BLaER1 treated with 17β-estradiol and CSF1 and Interleukin-3, amounts not matched to agents 10 nM and 100 nM (cell line): ENCODE results near the gene RASIP1.
"Not testable (repeated sequence)": the region's sequence is repeated elsewhere in the genome, so short reads cannot be mapped to it uniquely, and the experiment has no call there.

Source experiments
- H3K27ac ChIP-seq, 11 experiments: shearing (Covaris generic); formaldehyde crosslinking; 2 replicates each; pipeline ENCODE4 v1.8.1; 2022
- H3K27me3 ChIP-seq, 11 experiments: shearing (Covaris generic); formaldehyde crosslinking; 2 replicates each; pipeline ENCODE4 v1.8.1; 2022
- H3K36me3 ChIP-seq, 11 experiments: shearing (Covaris generic); formaldehyde crosslinking; 2 replicates each; pipeline ENCODE4 v1.8.1; 2022
- H3K4me1 ChIP-seq, 10 experiments: shearing (Covaris generic); formaldehyde crosslinking; 2 replicates each; pipeline ENCODE4 v1.8.1; 2022
- H3K4me2 ChIP-seq, 11 experiments: shearing (Covaris generic); formaldehyde crosslinking; 2 replicates each; pipeline ENCODE4 v1.8.1; 2022
- H3K4me3 ChIP-seq, 10 experiments: shearing (Covaris generic); formaldehyde crosslinking; 2 replicates each; pipeline ENCODE4 v1.8.1; 2022
- H3K9ac ChIP-seq, 11 experiments: shearing (Covaris generic); formaldehyde crosslinking; 2 replicates each; pipeline ENCODE4 v1.8.1; 2022
- H3K9me3 ChIP-seq, 11 experiments: shearing (Covaris generic); formaldehyde crosslinking; replicated peaks in 1 of 11; 2 replicates each; pipeline ENCODE4 v1.8.1; 2022
- H4K20me1 ChIP-seq, 11 experiments: shearing (Covaris generic); formaldehyde crosslinking; 2 replicates each; pipeline ENCODE4 v1.8.1; 2022
- Cebpa-rat ChIP-seq, 11 experiments: shearing (Covaris generic); IDR thresholded peaks; 2 replicates each; pipeline ENCODE4 v1.8.1; 2022

RASIP1 gene

DNA sequence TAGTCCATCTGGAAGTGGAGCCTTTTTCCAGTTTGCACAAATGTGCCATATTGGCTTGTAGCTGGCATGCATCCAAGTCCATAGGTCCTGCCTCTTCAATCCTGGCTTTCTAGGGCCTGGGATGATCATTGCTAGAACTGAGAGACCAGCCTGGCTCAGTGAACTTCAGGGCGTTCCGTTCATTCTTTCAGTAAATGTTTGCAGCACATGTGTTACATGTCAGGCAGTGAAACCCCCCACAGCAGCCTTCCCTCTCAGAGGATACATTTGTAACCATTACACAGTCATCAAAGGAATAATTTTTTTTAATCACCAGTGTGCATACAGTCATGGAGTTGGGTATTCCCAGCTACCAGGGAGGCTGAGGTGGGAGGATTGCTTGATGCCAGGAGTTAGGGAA, 35.0 kb downstream of the RASIP1 start:
- no peaks in the 10 kb centered on the region for H3K4me1 ChIP-seq
- no peak for TF ChIP-seq Cebpa-rat (IDR thresholded peaks at IDR 0.05)
- no peak overlapping the region for H3K4me3 ChIP-seq
- no peak overlapping the region for H3K27ac ChIP-seq
- H3K27me3 ChIP-seq: no peaks in the 10 kb centered on the region
- H3K4me2 ChIP-seq: no peak overlapping the region
- no peaks in the 10 kb centered on the region for H4K20me1 ChIP-seq
- peaks cover 0 to 7% (median 0%) of the 10 kb centered on the region in 11 experiments; a peak in 6 of 22 replicates for H3K9me3 ChIP-seq
- peaks cover 18 to 55% (median 35%) of the 10 kb centered on the region in 11 experiments; a peak in 18 of 22 replicates for H3K36me3 ChIP-seq
- H3K9ac ChIP-seq: no peak overlapping the region

- no peak overlapping the region for H3K4me3 ChIP-seq
- no peak for TF ChIP-seq Cebpa-rat (IDR thresholded peaks at IDR 0.05)
- no peaks in the 10 kb centered on the region for H3K27me3 ChIP-seq
- H3K27ac ChIP-seq: no peak overlapping the region
- H3K4me1 ChIP-seq: peaks cover under 1 to 8% (median 4%) of the 10 kb centered on the region in 10 experiments; a peak in 19 of 20 replicates
- no peak overlapping the region for H3K9ac ChIP-seq
- peaks cover 18 to 55% (median 35%) of the 10 kb centered on the region in 11 experiments; a peak in 18 of 22 replicates for H3K36me3 ChIP-seq
- H4K20me1 ChIP-seq: no peaks in the 10 kb centered on the region
- H3K9me3 ChIP-seq: peaks cover 0 to 7% (median 0%) of the 10 kb centered on the region in 11 experiments; a peak in 6 of 22 replicates
- no peak overlapping the region for H3K4me2 ChIP-seq
Observed at GRCh38 chr19:48703316-48703715, 37.1 kb downstream of the RASIP1 start.

DNA sequence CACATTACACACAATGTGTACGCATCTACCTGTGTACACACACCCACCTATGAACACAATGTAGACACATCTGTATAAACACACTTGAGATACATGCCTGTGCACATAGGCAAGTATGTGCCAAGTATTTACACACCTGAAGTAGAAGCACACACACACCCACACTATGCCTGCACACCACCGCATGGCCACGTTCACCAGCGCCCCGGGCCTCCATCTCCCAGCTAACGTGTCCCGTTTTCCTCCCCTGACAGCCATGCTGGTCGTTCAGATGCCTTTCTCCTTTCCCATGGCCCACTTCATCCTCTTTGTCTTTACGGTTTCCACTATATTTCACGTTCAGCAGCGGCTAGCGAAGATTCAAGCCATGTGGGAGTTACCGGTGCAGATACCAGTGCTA, 37.7 kb downstream of the RASIP1 start:
- Histone ChIP-seq H3K4me2 (no peak overlapping the region), H3K27ac (no peak overlapping the region), H3K36me3 (peaks cover 18 to 55% (median 35%) of the 10 kb centered on the region in 11 experiments; a peak in 18 of 22 replicates), H3K4me1 (peaks cover 7 to 14% (median 10%) of the 10 kb centered on the region in 10 experiments), H3K4me3 (no peak overlapping the region), H3K9ac (no peak overlapping the region), H3K27me3 (no peaks in the 10 kb centered on the region), H4K20me1 (no peaks in the 10 kb centered on the region), H3K9me3 (peaks cover 0 to 7% (median 0%) of the 10 kb centered on the region in 11 experiments; a peak in 6 of 22 replicates)
- TF ChIP-seq Cebpa-rat (IDR thresholded peaks at IDR 0.05): no peak

DNA sequence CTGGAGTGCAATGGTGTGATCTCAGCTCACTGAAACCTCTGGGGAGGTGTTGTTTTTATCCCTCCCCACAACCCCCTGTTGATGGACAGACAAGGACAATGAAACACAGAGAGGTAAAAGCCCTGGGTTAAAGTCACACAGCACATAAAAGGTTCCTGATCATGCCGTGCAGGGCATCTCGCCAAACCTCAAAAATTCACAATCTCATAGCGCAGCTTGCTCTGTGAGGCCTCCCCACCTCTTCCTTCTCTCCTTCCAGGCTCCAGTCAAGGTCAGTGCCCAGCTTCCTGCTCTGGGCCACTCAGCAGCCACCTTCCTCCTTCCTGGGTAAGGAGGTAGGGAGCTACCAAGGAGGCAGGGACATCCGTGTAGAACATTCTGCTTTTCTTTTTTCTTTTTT, 42.4 kb downstream of the RASIP1 start:
- H3K4me2 ChIP-seq: peak overlapping the region; percentile 84 to 98 (median 96)
- peaks cover 0 to 3% (median 0%) of the 10 kb centered on the region in 11 experiments; a peak in 1 of 22 replicates for H3K27me3 ChIP-seq
- H3K36me3 ChIP-seq: peaks cover 5 to 19% (median 11%) of the 10 kb centered on the region in 11 experiments; a peak in 13 of 22 replicates
- H3K9ac ChIP-seq: peak overlapping the region in 8 of 11 experiments; percentile 6 to 49 (median 25); a peak in 12 of 22 replicates
- no peaks in the 10 kb centered on the region for H3K9me3 ChIP-seq
- H3K4me3 ChIP-seq: no peak overlapping the region
- peaks cover 29 to 38% (median 34%) of the 10 kb centered on the region in 10 experiments for H3K4me1 ChIP-seq
- no peak for TF ChIP-seq Cebpa-rat (IDR thresholded peaks at IDR 0.05)
- H3K27ac ChIP-seq: peak overlapping the region in 9 of 11 experiments; percentile 27 to 76 (median 47); a peak in 18 of 22 replicates
- H4K20me1 ChIP-seq: no peaks in the 10 kb centered on the region

DNA sequence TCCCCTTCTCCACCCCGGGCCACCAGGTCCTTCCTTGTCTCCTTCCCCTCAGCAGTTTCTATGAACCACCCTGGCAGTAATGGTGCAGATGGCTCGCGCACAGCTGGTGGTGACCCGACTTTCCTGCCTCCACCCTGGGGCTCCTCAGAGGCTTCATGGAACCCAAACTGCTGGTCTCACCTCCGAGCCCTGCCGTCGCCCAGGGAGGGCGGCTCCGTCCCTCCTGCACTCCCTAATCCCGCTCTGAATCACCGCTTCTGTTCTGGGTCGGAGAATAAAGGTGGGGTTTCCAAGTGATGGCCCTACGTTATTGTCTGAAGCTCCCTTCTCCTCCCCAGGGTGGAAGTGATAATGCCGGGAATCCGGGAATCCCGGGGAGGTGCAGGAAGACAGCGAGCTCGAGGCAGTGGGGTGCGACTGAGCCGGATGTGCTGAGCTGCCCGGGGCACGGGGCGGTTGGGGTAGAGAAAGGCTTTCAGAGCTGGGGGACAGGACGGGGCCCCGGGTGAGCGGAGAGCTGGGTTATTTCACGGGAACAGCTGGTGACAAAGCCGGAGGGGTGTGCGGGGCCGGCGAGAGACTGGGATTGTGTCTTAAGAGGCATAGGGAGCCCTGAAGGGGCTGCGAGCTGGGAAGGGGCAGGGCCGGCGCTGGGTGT, 43.9 kb downstream of the RASIP1 start:
- Histone ChIP-seq H3K4me1 (peaks cover 29 to 38% (median 34%) of the 10 kb centered on the region in 10 experiments), H3K27ac (peak overlapping the region in 10 of 11 experiments; percentile 49 to 80 (median 68); a peak in 20 of 22 replicates), H3K27me3 (peaks cover 0 to 3% (median 0%) of the 10 kb centered on the region in 11 experiments; a peak in 1 of 22 replicates), H3K4me3 (peak overlapping the region; percentile 39 to 68 (median 54)), H3K4me2 (peak overlapping the region; percentile 84 to 98 (median 96)), H3K9ac (peak overlapping the region; percentile 46 to 79 (median 72)), H3K9me3 (no peaks in the 10 kb centered on the region), H3K36me3 (peaks cover 0 to 10% (median 3%) of the 10 kb centered on the region in 11 experiments; a peak in 10 of 22 replicates), H4K20me1 (no peaks in the 10 kb centered on the region)
- TF ChIP-seq Cebpa-rat (IDR thresholded peaks at IDR 0.05): no peak

DNA sequence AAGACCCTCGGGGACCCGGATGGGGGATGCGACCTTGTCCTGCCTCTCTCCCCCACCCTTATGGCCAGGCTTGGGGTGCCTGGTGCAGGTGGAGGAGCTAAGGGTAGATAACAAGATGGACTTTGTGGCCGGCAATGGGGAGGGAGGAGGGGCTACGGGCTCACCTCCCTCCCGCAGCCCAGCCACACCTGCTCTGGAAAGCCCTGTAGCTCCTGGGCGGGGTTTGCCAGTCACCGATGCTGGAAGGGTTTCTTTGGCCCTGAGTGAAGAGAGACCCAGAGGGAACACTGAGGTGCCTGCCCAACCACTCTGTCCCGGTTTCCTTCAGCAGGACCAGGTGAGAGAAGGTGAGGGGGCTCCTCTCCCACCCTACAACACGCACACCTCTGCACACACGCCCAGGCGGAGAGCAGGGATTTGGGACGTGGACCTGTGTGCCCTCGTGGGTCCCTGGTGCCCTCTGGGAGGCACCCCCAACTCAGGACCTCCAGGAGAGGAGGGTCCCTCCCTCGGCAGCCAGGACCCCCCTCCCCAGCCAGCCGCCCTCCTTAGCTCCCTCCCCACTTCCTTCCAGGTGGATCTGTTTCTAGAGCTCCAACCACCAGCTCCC, 44.6 kb downstream of the RASIP1 start, which contains the start of gene FUT2:
TSS of gene FUT2 (plus strand) at position 229 of the 610 bp plus-strand sequence. CDS start 6,986 bp downstream, outside the sequence.
- peaks cover 29 to 41% (median 34%) of the 10 kb centered on the region in 10 experiments for H3K4me1 ChIP-seq
- peaks cover 0 to 3% (median 0%) of the 10 kb centered on the region in 11 experiments; a peak in 1 of 22 replicates for H3K27me3 ChIP-seq
- H4K20me1 ChIP-seq: no peaks in the 10 kb centered on the region
- TF ChIP-seq Cebpa-rat (IDR thresholded peaks at IDR 0.05): no peak
- peak within 1 kb of the TSS; percentile 84 to 98 (median 96) for H3K4me2 ChIP-seq
- peak within 1 kb of the TSS; percentile 46 to 79 (median 72) for H3K9ac ChIP-seq
- H3K4me3 ChIP-seq: peak within 1 kb of the TSS; percentile 39 to 68 (median 54)
- peaks cover 0 to 4% (median 0%) of the 10 kb centered on the region in 11 experiments; a peak in 2 of 22 replicates for H3K36me3 ChIP-seq
- H3K9me3 ChIP-seq: no peaks in the 10 kb centered on the region
- H3K27ac ChIP-seq: peak within 1 kb of the TSS in 10 of 11 experiments; percentile 49 to 80 (median 68); a peak in 20 of 22 replicates

GRCh38 chr19:48693629-48694028, 46.8 kb downstream of the RASIP1 start:
- H3K4me2 ChIP-seq, H3K27ac ChIP-seq, H3K27me3 ChIP-seq, H3K9ac ChIP-seq, H3K36me3 ChIP-seq, H4K20me1 ChIP-seq, H3K4me3 ChIP-seq, H3K9me3 ChIP-seq: not testable (repeated sequence)
- peak in 5 of 11 experiments; percentile 18 to 77 (median 43); a peak in 6 of 22 replicates for TF ChIP-seq Cebpa-rat (IDR thresholded peaks at IDR 0.05)
- H3K4me1 ChIP-seq: peaks cover 29 to 59% (median 52%) of the 10 kb centered on the region in 10 experiments

DNA sequence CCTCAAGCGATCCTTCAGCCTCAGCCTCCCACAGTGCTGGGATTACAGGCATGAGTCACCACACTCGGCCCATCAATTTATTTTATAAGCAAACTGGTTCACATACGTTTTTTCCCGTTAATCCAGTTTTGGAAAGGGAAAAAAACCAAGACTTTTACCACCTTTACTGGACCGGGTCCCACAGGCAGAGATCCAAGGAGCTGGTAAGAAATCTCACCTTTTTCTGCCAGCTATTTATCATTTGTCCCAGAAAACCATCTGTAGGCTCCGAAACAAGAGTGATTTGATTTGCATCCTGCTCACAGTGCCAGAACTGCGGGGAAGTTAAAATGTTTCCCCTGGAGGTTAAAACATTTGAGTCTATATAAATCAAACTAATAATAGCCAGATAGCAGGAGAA, 51.0 kb downstream of the RASIP1 start:
- Histone ChIP-seq H3K9ac (peak overlapping the region in 2 of 11 experiments; percentile 15 to 49; a peak in 4 of 22 replicates), H3K4me2 (peak overlapping the region in 7 of 11 experiments; percentile 4 to 73 (median 41); a peak in 10 of 22 replicates), H3K4me3 (no peak overlapping the region), H3K4me1 (peaks cover 0 to 61% (median 44%) of the 10 kb centered on the region in 10 experiments; a peak in 18 of 20 replicates), H3K9me3 (peaks cover 0 to 3% (median 0%) of the 10 kb centered on the region in 11 experiments; a peak in 1 of 22 replicates), H3K27ac (peak overlapping the region in 2 of 11 experiments; percentile 23 to 31; a peak in 1 of 22 replicates), H4K20me1 (no peaks in the 10 kb centered on the region), H3K36me3 (no peaks in the 10 kb centered on the region), H3K27me3 (no peaks in the 10 kb centered on the region)
- TF ChIP-seq Cebpa-rat (IDR thresholded peaks at IDR 0.05): no peak
